HG02884 (cell line): Measurements from ENCODE around the gene MMP28.
"Not testable (repeated sequence)": the region's sequence is repeated elsewhere in the genome, so short reads cannot be mapped to it uniquely, and the experiment has no call there.

ENCODE experiments used
- ATAC-seq: cut with Tn5 transposase; IDR thresholded peaks from one replicate; pipeline ENCODE4 v1.9.1; 2021; ENCODE audit warnings: mild to moderate bottlenecking, moderate library complexity; ENCODE audit not compliant: unreplicated experiment

The MMP28 gene

GRCh38 chr17:35768797-35769196 is 26.6 kb downstream of the MMP28 start:
- no peak for ATAC-seq

- no peak for ATAC-seq
Measured at GRCh38 chr17:35766903-35767510, 28.4 kb downstream of the MMP28 start.

DNA sequence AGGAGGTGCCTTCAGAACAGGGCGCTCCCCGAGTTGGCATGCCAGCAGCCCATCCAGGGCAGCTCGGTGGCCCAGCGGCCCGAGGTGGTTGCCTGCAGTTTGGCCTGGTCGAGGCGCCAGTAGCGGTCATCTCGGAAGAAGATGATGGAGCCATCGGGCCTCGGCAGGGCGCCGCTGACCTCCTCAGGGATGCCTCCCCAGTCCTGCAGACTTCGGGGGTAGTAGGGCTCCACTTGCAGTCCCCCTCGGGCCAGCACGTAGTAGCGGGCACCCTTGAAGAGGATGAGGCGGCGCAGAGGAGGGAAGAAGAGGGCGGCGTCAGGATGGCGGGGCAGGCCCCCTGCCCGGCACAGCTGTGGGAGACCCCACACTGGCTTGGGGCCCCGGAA is 29.0 kb downstream of the MMP28 start:
- ATAC-seq = no peak

- no peak for ATAC-seq
Measured at GRCh38 chr17:35765756-35766488, 29.5 kb downstream of the MMP28 start.

DNA sequence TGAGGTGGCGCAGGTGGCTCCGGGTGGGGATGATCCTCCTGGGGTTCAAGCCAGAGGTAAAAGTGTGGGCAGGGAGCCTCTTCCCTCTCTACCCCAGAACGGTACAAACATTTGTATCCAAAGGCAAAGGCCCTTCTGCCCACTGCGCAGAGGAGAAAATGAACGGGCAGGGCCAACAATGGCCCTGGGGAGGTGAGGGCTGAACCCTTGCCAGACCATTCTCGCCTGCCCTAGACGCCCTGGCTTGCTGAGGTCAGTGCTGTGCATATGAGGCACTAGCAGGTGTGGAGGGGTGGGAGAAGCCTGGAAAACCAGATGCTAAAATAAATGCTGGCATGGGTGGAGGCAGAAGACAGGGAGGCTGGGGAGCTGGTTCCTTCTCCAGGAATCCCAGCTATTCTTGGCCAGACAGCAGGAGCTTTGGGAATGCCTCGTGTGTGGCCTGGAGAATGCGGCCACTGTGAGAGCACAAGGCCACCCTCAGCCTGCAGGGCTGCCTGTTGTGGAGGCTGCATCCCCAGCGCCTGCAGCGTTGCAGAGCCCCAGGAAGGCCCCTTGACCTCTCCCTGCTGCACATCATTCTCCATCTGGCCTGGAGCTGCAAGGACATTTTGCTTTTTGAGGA is 30.2 kb downstream of the MMP28 start:
- no peak for ATAC-seq

DNA sequence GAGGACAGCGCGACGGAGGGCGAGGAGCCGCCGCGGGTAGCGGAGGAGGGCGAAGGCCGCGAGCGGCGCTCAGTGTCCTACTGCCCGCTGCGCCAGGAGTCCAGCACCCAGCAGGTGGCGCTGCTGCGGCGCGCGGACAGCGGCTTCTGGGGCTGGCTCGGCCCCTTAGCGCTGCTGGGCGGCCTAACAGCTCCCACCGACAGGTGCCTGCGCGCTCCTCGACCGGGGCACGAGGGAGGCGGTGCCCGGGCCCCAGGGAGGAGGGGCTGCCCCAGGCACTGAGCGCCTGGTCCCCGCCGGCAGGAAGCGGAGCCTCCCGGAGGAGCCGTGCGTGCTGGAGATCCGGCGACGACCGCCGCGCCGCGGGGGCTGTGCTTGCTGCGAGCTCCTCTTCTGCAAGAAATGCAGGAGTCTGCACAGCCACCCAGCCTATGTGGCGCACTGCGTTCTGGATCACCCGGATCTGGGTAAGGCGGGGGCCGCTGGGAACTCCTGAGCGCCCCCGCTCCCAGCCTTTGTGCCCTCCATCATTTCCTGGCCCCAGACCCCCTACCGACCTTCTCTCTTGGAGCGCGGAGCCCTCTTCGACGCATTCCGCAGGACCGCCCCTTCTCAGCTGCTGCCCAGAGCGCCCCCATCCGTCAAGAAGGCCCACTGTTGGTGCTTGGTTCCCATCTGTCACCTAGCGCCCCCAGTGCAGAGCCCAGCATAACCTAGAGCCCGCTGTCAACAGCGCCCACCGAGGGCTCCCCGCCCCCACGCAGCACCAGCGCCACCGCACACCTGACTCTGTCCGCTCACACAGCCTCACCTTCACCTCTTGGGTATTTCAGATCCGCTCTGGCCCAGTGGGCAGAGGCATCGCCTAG is 31.1 kb downstream of the MMP28 start:
- ATAC-seq = peak; percentile 93

DNA sequence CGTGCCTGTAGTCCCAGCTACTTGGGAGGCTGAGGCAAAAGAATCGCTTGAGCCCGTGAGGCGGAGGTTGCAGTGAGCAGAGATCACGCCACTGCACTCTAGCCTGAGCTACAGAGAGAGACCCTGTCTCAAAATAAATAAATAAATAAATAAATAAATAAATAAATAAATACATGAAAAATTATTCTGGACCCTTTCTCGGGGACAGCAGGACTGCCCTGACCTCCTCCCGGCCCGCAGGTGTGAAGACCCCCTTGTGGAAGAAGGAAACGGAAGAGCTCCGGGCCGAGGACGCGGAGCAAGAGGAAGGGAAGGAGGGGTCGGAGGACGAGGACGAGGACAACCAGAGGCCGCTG is 31.7 kb downstream of the MMP28 start:
- ATAC-seq = no peak

DNA sequence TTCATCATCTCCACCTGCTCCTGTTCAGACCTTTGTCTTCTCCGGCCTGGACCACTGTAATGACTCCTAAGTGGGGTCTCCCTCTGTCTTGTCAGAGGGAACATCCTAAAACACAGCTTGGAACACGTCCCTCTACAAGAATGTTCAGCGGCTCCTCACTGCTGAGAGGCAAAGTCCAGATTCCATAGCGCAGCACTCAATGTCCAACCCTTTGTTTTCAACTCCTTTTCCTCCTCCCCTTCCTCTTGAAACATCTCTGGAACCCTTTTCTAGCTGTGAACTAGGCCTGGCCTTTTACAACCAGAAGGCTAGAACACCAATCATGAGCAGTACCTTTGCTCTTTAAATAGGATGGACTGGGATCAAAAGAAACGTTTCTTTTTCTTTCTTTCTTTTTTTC is 33.8 kb downstream of the MMP28 start:
- no peak for ATAC-seq

DNA sequence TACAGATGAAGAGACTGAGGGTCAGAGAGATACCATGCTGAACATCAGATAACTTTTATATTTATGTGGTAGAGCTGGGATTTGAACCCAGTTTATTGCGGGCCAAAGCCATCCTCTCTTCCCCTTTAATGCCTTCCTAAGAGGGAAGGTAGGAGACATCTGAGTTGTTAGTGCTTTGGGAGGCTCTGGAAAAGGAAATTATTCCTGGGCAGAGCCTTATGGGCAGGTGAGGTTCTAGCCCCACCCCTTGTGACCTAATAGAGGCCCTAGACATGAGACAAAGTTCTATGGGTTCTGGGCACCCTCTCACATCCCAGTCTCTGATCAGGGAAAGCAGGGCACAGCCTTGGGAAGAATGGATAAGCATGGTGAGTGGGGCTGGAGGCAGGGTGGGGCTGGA is 34.9 kb downstream of the MMP28 start, which contains the start of gene C17orf50:
Gene C17orf50, plus strand, starts transcription at position 301 of the 400 bp plus-strand sequence. Its CDS starts 55 bp downstream, at position 356.
- no peak for ATAC-seq

DNA sequence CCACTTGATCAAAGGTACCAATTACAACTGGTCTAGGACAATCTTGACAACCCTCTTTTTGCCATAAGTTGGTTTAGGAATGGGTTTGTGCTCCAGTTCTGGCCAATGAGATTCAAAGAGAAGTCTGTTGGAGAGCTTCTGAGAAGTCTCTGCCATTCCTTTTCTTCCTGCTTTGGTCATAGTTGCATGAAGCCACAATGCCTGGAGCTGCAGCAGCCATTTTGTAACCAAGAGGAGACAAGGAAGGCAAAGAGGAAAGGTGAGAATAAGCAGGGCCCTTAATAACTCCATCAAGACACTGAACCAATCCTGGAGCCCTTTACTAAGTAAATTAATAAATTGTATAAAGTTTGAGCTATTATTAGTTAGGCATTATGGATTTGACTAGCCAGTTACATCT is 38.2 kb downstream of the MMP28 start:
- ATAC-seq = no peak

GRCh38 chr17:35752945-35753764 is 42.3 kb downstream of the MMP28 start, which contains the start of gene GAS2L2:
Gene GAS2L2 (minus strand): TSS chr17:35753239. CDS start chr17:35752850, 389 bp downstream.
- no peak for ATAC-seq

GRCh38 chr17:35752471-35752870 is 43.0 kb downstream of the MMP28 start:
- no peak for ATAC-seq

GRCh38 chr17:35751541-35751940 is 43.9 kb downstream of the MMP28 start:
- ATAC-seq = not testable (repeated sequence)

GRCh38 chr17:35750526-35751395 is 44.7 kb downstream of the MMP28 start:
- ATAC-seq = no peak

- no peak for ATAC-seq
Measured at GRCh38 chr17:35749560-35750412, 45.7 kb downstream of the MMP28 start.

- no peak for ATAC-seq
Measured at GRCh38 chr17:35748979-35749378, 46.5 kb downstream of the MMP28 start.

- no peak for ATAC-seq
Measured at GRCh38 chr17:35748341-35748841, 47.0 kb downstream of the MMP28 start.

- no peak for ATAC-seq
Measured at GRCh38 chr17:35747540-35748017, 47.9 kb downstream of the MMP28 start.
